Endothelial cell of umbilical vein (primary cell): Measurements from ENCODE around the gene LMLN. TPM values are rescaled to one million over a fixed set of nuclear protein-coding genes. Genes with fewer than 3 reads are reported as not detected.

Source experiments
- BruUV-seq: library from RNA; stranded (reverse); fragments of 400-500 nt; replicated peaks from 2 replicates; lab custom pipeline; 2021; lab: Mats Ljungman, UMichigan
- CTCF ChIA-PET: fragments of 300-600, 350-600 bp; sonication (Branson Sonifier 250); formaldehyde crosslinking; loops from one replicate; lab custom pipeline; 2021; ENCODE audit warnings: antibody characterized with exemption, inconsistent platforms; lab: Charles Lee
- POLR2A ChIA-PET: fragments of 300-600, 350-600 bp; sonication (Branson Sonifier 250); formaldehyde crosslinking; loops from one replicate; lab custom pipeline; 2021; ENCODE audit warnings: antibody characterized with exemption, inconsistent platforms; lab: Charles Lee
- DNase-seq: peaks from one replicate; pipeline ENCODE4 v3.0.0-alpha.2; 2011; ENCODE audit warnings: low read depth, low spot score
- FAIRE-seq: peaks from 2 replicates; lab custom pipeline; 2011; peaks lifted over from hg19 to GRCh38; lab: Jason Lieb, UNC
- H2AFZ ChIP-seq: 2 replicates; pipeline ENCODE4 v1.6.0; 2012; ENCODE audit warnings: low read depth, low read length, control low read depth, inconsistent platforms
- H3K27ac ChIP-seq: 2 replicates; pipeline ENCODE4 v1.5.1; 2011; ENCODE audit warnings: low read depth, mild to moderate bottlenecking, control low read depth, low read length, moderate library complexity; ENCODE audit not compliant: insufficient read depth
- H3K27me3 ChIP-seq, 2 experiments: 2 replicates each; pipeline versions ENCODE4 v1.6.0 to v1.6.1; 2011; ENCODE audit warnings: low read length in 2 of 2, mixed read lengths in 1 of 2; ENCODE audit not compliant: control insufficient read depth in 2 of 2, insufficient read depth in 2 of 2
- H3K36me3 ChIP-seq, 2 experiments: 2 replicates in 1 of 2; 3 replicates in 1 of 2; pipeline ENCODE4 v1.5.1; 2011; ENCODE audit warnings: low read length in 2 of 2, mild to moderate bottlenecking in 1 of 2, moderate library complexity in 1 of 2; ENCODE audit not compliant: control insufficient read depth in 2 of 2, insufficient read depth in 2 of 2; ENCODE audit errors: extremely low read depth in 1 of 2
- H3K4me1 ChIP-seq: 3 replicates; pipeline ENCODE4 v1.5.1; 2011; ENCODE audit warnings: mild to moderate bottlenecking, low read length; ENCODE audit not compliant: control insufficient read depth, insufficient read depth; ENCODE audit errors: extremely low read depth
- H3K4me2 ChIP-seq: 2 replicates; pipeline ENCODE4 v1.6.1; 2011; ENCODE audit warnings: low read length, control low read depth, mixed read lengths; ENCODE audit not compliant: insufficient read depth
- H3K4me3 ChIP-seq, 3 experiments: fragments of 200-600 bp in 1 of 3; sonication (generic), shearing (Covaris generic) in 1 of 3; replicated peaks in 1 of 3; 2 replicates each; pipeline ENCODE4 v1.5.1; 2011 to 2016; ENCODE audit warnings: control low read depth in 3 of 3, low read length in 3 of 3, mild to moderate bottlenecking in 2 of 3, inconsistent platforms in 1 of 3, low read depth in 1 of 3, moderate library complexity in 1 of 3; ENCODE audit not compliant: insufficient read depth in 1 of 3
- H3K79me2 ChIP-seq: 2 replicates; pipeline ENCODE4 v1.6.0; 2012; ENCODE audit warnings: low read length, inconsistent platforms; ENCODE audit not compliant: control insufficient read depth, insufficient read depth
- H3K9ac ChIP-seq: replicated peaks from 2 replicates; pipeline ENCODE3; 2011; ENCODE audit warnings: low read length, control low read depth; ENCODE audit not compliant: insufficient read depth; ENCODE audit errors: extremely low read depth
- H3K9me1 ChIP-seq: replicated peaks from 3 replicates; pipeline ENCODE4 v1.6.0; 2011; ENCODE audit warnings: mild to moderate bottlenecking, low read length; ENCODE audit not compliant: control insufficient read depth, insufficient read depth; ENCODE audit errors: extremely low read depth
- H3K9me3 ChIP-seq: replicated peaks from 2 replicates; pipeline ENCODE4 v1.5.1; 2012; ENCODE audit warnings: low read length, inconsistent platforms; ENCODE audit not compliant: control insufficient read depth, insufficient read depth
- H4K20me1 ChIP-seq: replicated peaks from 2 replicates; pipeline ENCODE3; 2011; ENCODE audit warnings: mild to moderate bottlenecking, low read length; ENCODE audit not compliant: control insufficient read depth, insufficient read depth; ENCODE audit errors: extremely low read depth
- JUN ChIP-seq: IDR thresholded peaks from 2 replicates; pipeline ENCODE4 v1.6.1; 2011; ENCODE audit warnings: borderline replicate concordance, low read depth; ENCODE audit not compliant: insufficient read length, insufficient read depth
- MAX ChIP-seq: IDR thresholded peaks from 2 replicates; pipeline ENCODE4 v1.6.1; 2011; ENCODE audit not compliant: insufficient read depth, insufficient read length
- MYC ChIP-seq: IDR thresholded peaks from one replicate; pipeline ENCODE4 v1.6.1; 2011; ENCODE audit warnings: mild to moderate bottlenecking, low read depth, low read length
- POLR2A ChIP-seq: IDR thresholded peaks from 2 replicates; pipeline ENCODE4 v1.6.1; 2012; ENCODE audit warnings: low read depth, mild to moderate bottlenecking, control low read depth, low read length
- POLR2AphosphoS5 ChIP-seq: IDR thresholded peaks from 2 replicates; pipeline ENCODE4 v1.6.1; 2012; ENCODE audit warnings: low read depth, mild to moderate bottlenecking, control low read depth, low read length, moderate library complexity; ENCODE audit not compliant: insufficient read depth
- dilution Hi-C: fragments of 300-500 bp; cut with MboI; formaldehyde crosslinking; loops from one replicate; pipeline ENCODE4 v1.15.0; 2019; ENCODE audit warnings: low sequenced_read_pairs; ENCODE audit not compliant: extremely low pct_ligation_motif_present
- intact Hi-C: fragments of 100-400 bp; cut with micrococcal nuclease; formaldehyde crosslinking; loops from one replicate; pipeline ENCODE4 v1.10.0; 2022
- polyA plus RNA-seq, 4 experiments: library from polyadenylated mRNA; depleted of rRNA in 3 of 4; stranded (reverse) in 3 of 4; unstranded in 1 of 4; fragments of >200 nt; gene quantifications; 2 replicates each; pipeline versions ENCODE4 v1.2.1 to v1.2.3, GENCODE V29; 2011 to 2012; ENCODE audit warnings: missing spikeins in 1 of 4
- total RNA-seq: library from RNA; stranded (reverse); gene quantifications from 2 replicates; pipeline ENCODE4 v1.2.3, GENCODE V29; 2021

The LMLN gene
- total and polyA plus RNA-seq, 2 donors (not counting 3 experiments of a cell fraction or from before 2014, with no cell fraction given): 4.8 to 6.5 TPM

GRCh38 chr3:197955892-197956477 is 4.0 kb upstream of the LMLN start:
- ChIA-PET POLR2A (no interaction called here), CTCF (no interaction called here)
- Histone ChIP-seq H3K9me1 (no peaks in the 10 kb centered on the region), H2AFZ (no peak overlapping the region), H3K27me3 (no peaks in the 10 kb centered on the region), H3K4me3 (no peak overlapping the region), H3K4me1 (peaks cover 31% of the 10 kb centered on the region), H4K20me1 (peaks cover 2% of the 10 kb centered on the region), H3K27ac (no peak overlapping the region), H3K9me3 (no peaks in the 10 kb centered on the region), H3K36me3 (peaks cover 21 to 30% of the 10 kb centered on the region in 2 experiments), H3K4me2 (no peak overlapping the region), H3K79me2 (peaks cover 37% of the 10 kb centered on the region), H3K9ac (no peak overlapping the region)
- BruUV-seq: no TSS peak
- FAIRE-seq (no peak), DNase-seq (no peak)
- intact Hi-C loops (no loop called here), dilution Hi-C loops (no loop called here)
- TF ChIP-seq MYC (no peak), POLR2AphosphoS5 (peak; percentile 4)

- Histone ChIP-seq H3K9ac (no peak overlapping the region), H3K79me2 (peaks cover 31% of the 10 kb centered on the region), H3K4me3 (no peak overlapping the region), H2AFZ (no peak overlapping the region), H3K27me3 (no peaks in the 10 kb centered on the region), H3K4me1 (peaks cover 29% of the 10 kb centered on the region), H3K27ac (no peak overlapping the region), H3K36me3 (peaks cover 21 to 30% of the 10 kb centered on the region in 2 experiments), H3K9me1 (no peaks in the 10 kb centered on the region), H4K20me1 (peaks cover 2% of the 10 kb centered on the region), H3K4me2 (no peak overlapping the region), H3K9me3 (no peaks in the 10 kb centered on the region)
- intact Hi-C loops: no loop called here
- ChIA-PET POLR2A (no interaction called here), CTCF (no interaction called here)
- DNase-seq: no peak
- TF ChIP-seq POLR2A (peak; percentile 11), POLR2AphosphoS5 (no peak), MAX (no peak), JUN (no peak)
- dilution Hi-C loops: no loop called here
- BruUV-seq: no TSS peak
- FAIRE-seq: no peak
Observed at GRCh38 chr3:197956626-197956988, 3.4 kb upstream of the LMLN start.
